HepG2 (cell line): ENCODE measurements around the gene TENT4B. TPM values are rescaled to one million over a fixed set of nuclear protein-coding genes. Genes with fewer than 3 reads are reported as not detected.

Experiments
- ATAC-seq: fragments of 200-7000 bp; cut with Tn5 transposase; 3 replicates; pipeline ENCODE4 v1.9.1; 2020; ENCODE audit warnings: mild to moderate bottlenecking, moderate library complexity
- BruUV-seq: library from RNA; stranded (reverse); fragments of 400-500 nt; replicated peaks from 2 replicates; lab custom pipeline; 2021; lab: Mats Ljungman, UMichigan
- CTCF ChIA-PET: fragments of 300-600 bp; formaldehyde crosslinking; extraction: SDS; loops from one replicate; lab custom pipeline; 2021; ENCODE audit warnings: low total read pairs, inconsistent platforms, low intra/inter-chr PET ratio; lab: Yijun Ruan, JAX
- POLR2A ChIA-PET: fragments of 350-600 bp; sonication (Branson Sonifier 250); formaldehyde crosslinking; loops from one replicate; lab custom pipeline; 2020; ENCODE audit warnings: antibody characterized with exemption, inconsistent platforms; lab: Yijun Ruan, JAX
- DNase-seq: peaks from one replicate; pipeline ENCODE4 v3.0.0-alpha.2; 2015; ENCODE audit warnings: low spot score
- FAIRE-seq: peaks from 3 replicates; lab custom pipeline; 2011; peaks lifted over from hg19 to GRCh38; lab: Jason Lieb, UNC
- H2AFZ ChIP-seq: one replicate; pipeline ENCODE4 v1.6.1; 2011; ENCODE audit warnings: low read length, inconsistent platforms
- H3K27ac ChIP-seq: fragments of 300-600 bp; 3 replicates; pipeline ENCODE4 v1.8.0; 2011; ENCODE audit warnings: mixed run types, mild to moderate bottlenecking, mixed read lengths, low read length, inconsistent platforms; ENCODE audit not compliant: insufficient read depth; ENCODE audit errors: extremely low read length
- H3K27me3 ChIP-seq, 2 experiments: fragments of 200-600 bp in 1 of 2; 2 replicates in 1 of 2; 3 replicates in 1 of 2; pipeline versions ENCODE4 v1.6.0 to v1.8.0; 2011; ENCODE audit warnings: low read length in 2 of 2, mild to moderate bottlenecking in 2 of 2, moderate library complexity in 2 of 2, inconsistent platforms in 1 of 2; ENCODE audit not compliant: insufficient read depth in 2 of 2, control insufficient read depth in 1 of 2
- H3K36me3 ChIP-seq, 2 experiments: fragments of 200-600 bp in 1 of 2; replicated peaks in 1 of 2; 2 replicates in 1 of 2; 3 replicates in 1 of 2; pipeline versions ENCODE4 v1.5.1 to v1.8.0; 2011; ENCODE audit warnings: low read length in 2 of 2, inconsistent platforms in 1 of 2; ENCODE audit not compliant: insufficient read depth in 2 of 2, control insufficient read depth in 1 of 2
- H3K4me1 ChIP-seq: 2 replicates; pipeline ENCODE4 v1.5.1; 2012; ENCODE audit warnings: low read length, inconsistent platforms; ENCODE audit not compliant: insufficient read depth
- H3K4me2 ChIP-seq: 2 replicates; pipeline ENCODE4 v1.6.0; 2011; ENCODE audit warnings: low read depth, low read length, inconsistent platforms
- H3K4me3 ChIP-seq, 3 experiments: fragments of 200-600 bp in 1 of 3; sonication (generic), shearing (Covaris generic) in 1 of 3; replicated peaks in 1 of 3; 2 replicates each; pipeline ENCODE4 v1.5.1; 2011 to 2016; ENCODE audit warnings: low read length in 3 of 3, inconsistent platforms in 2 of 3, low read depth in 2 of 3, mild to moderate bottlenecking in 2 of 3, control low read depth in 1 of 3, mixed read lengths in 1 of 3; ENCODE audit not compliant: insufficient read depth in 1 of 3
- H3K79me2 ChIP-seq: one replicate; pipeline ENCODE4 v1.6.1; 2011; ENCODE audit warnings: low read length, inconsistent platforms; ENCODE audit not compliant: insufficient read depth
- H3K9ac ChIP-seq: 2 replicates; pipeline ENCODE4 v1.6.0; 2011; ENCODE audit warnings: mild to moderate bottlenecking, low read depth, low read length, inconsistent platforms; ENCODE audit not compliant: insufficient read depth
- H3K9me3 ChIP-seq: 2 replicates; pipeline ENCODE4 v1.5.1; 2012; ENCODE audit warnings: mild to moderate bottlenecking, low read length
- H4K20me1 ChIP-seq: 2 replicates; pipeline ENCODE4 v1.6.0; 2011; ENCODE audit warnings: inconsistent platforms, mild to moderate bottlenecking, low read length, moderate library complexity; ENCODE audit not compliant: insufficient read depth
- EP300 ChIP-seq, 3 experiments: sonication (generic) in 1 of 3; formaldehyde crosslinking in 1 of 3; IDR thresholded peaks; 2 replicates each; pipeline versions ENCODE4 v1.5.1 to v1.6.1; 2011 to 2020; ENCODE audit warnings: low read depth in 2 of 3, low read length in 2 of 3, borderline replicate concordance in 1 of 3, improper control_type of control experiment in 1 of 3, mild to moderate bottlenecking in 1 of 3, missing genetic modification reagents in 1 of 3, moderate library complexity in 1 of 3
- NFKBIZ ChIP-seq: IDR thresholded peaks from 2 replicates; pipeline ENCODE4 v1.6.1; 2018; ENCODE audit warnings: missing genetic modification reagents, missing compliant biosample characterization
- SUZ12 ChIP-seq: fragments of 150-350 bp; IDR thresholded peaks from 2 replicates; pipeline ENCODE4 v1.6.1; 2014; ENCODE audit warnings: low read depth, low read length
- YEATS2 ChIP-seq: sonication (generic); formaldehyde crosslinking; IDR thresholded peaks from 2 replicates; pipeline ENCODE4 v1.4.0; 2020; ENCODE audit warnings: missing genetic modification reagents, borderline replicate concordance
- ZEB1 ChIP-seq: IDR thresholded peaks from 2 replicates; pipeline ENCODE4 v1.6.1; 2012; ENCODE audit warnings: mild to moderate bottlenecking, low read depth, inconsistent platforms; ENCODE audit not compliant: insufficient replicate concordance
- ZNF749 ChIP-seq: sonication (generic); formaldehyde crosslinking; IDR thresholded peaks from 2 replicates; pipeline ENCODE4 v1.8.0; 2022; ENCODE audit warnings: mild to moderate bottlenecking, missing genetic modification reagents, moderate library complexity, borderline replicate concordance
- WGBS: methylation state at CpG from one replicate; pipeline ENCODE4 v1.1.6; 2017; ENCODE audit warnings: low lambda C conversion rate; 5-methylcytosine and 5-hydroxymethylcytosine counted together
- in situ Hi-C: cut with HindIII; loops from 2 replicates; pipeline ENCODE4 v1.10.0; 2017; ENCODE audit warnings: low pct_unique_long_range_greater_than_20kb; ENCODE audit not compliant: extremely low pct_ligation_motif_present
- intact Hi-C: fragments of 100-400 bp; cut with micrococcal nuclease; formaldehyde crosslinking; loops from one replicate; pipeline ENCODE4 v1.10.0; 2022; ENCODE audit not compliant: unreplicated experiment
- polyA plus RNA-seq, 8 experiments: library from polyadenylated mRNA; depleted of rRNA in 3 of 8; stranded (reverse) in 7 of 8; unstranded in 1 of 8; fragments of >200 nt; fragmentation: Illumina TruSeq in 4 of 8; extraction: Trizol in 4 of 8; gene quantifications; 2 replicates each; pipeline versions ENCODE4 v1.2.1 to v1.2.3, GENCODE V29; 2011 to 2016; ENCODE audit warnings: low read depth in 4 of 8, missing spikeins in 1 of 8, mixed read lengths in 1 of 8; ENCODE audit not compliant: insufficient read depth in 1 of 8
- total RNA-seq, 5 experiments: library from RNA; depleted of rRNA; stranded (reverse); fragments of >200 nt; fragmentation: Illumina TruSeq; extraction: Trizol; gene quantifications; 2 replicates each; pipeline ENCODE4 v1.2.3, GENCODE V29; 2016; ENCODE audit warnings: low read depth in 1 of 5
- TF ChIP-seq, protein P1 (sequence below): sonication (generic); formaldehyde crosslinking; IDR thresholded peaks from 2 replicates; pipeline ENCODE4 v1.4.0; 2020; ENCODE audit warnings: mild to moderate bottlenecking, missing genetic modification reagents
- TF ChIP-seq, protein P2 (sequence below): sonication (generic); formaldehyde crosslinking; conservative IDR thresholded peaks from 2 replicates; pipeline ENCODE4 v1.4.0; 2020; ENCODE audit warnings: missing genetic modification reagents

Gene TENT4B
- total and polyA plus RNA-seq, 2 of the 13 experiments (the other 11 are each of a cell fraction or from before 2014, with no cell fraction given): 15.0 to 32.8 TPM

GRCh38 chr16:50275098-50275415, 122.0 kb downstream of the TENT4B start:
- H3K4me3 ChIP-seq: no peak overlapping the region
- H4K20me1 ChIP-seq: no peaks in the 10 kb centered on the region
- H3K9ac ChIP-seq: no peak overlapping the region
- ChIA-PET POLR2A (no interaction called here), CTCF (no interaction called here)
- H3K27me3 ChIP-seq: peaks cover 2 to 26% of the 10 kb centered on the region in 2 experiments; a peak in 3 of 5 replicates
- H3K4me1 ChIP-seq: peaks cover 21% of the 10 kb centered on the region
- intact Hi-C loops (no loop called here), in situ Hi-C loops (no loop called here)
- peak; percentile 13; the same call in 2 of the 3 replicates for ATAC-seq
- no peak overlapping the region for H2AFZ ChIP-seq
- H3K27ac ChIP-seq: no peak overlapping the region
- H3K79me2 ChIP-seq: no peaks in the 10 kb centered on the region
- BruUV-seq: no TSS peak
- no peak for FAIRE-seq
- H3K9me3 ChIP-seq: no peaks in the 10 kb centered on the region
- DNase-seq: no peak
- no peaks in the 10 kb centered on the region for H3K36me3 ChIP-seq
- H3K4me2 ChIP-seq: no peak overlapping the region
- WGBS: 64% methylated on average over 3 of the region's 3 CpGs
- TF ChIP-seq NFKBIZ (CRISPR knock-in tag): no peak
- TF ChIP-seq YEATS2 (CRISPR knock-in tag): no peak
- TF ChIP-seq ZNF749 (CRISPR knock-in tag): no peak
- TF ChIP-seq, protein P1, sequence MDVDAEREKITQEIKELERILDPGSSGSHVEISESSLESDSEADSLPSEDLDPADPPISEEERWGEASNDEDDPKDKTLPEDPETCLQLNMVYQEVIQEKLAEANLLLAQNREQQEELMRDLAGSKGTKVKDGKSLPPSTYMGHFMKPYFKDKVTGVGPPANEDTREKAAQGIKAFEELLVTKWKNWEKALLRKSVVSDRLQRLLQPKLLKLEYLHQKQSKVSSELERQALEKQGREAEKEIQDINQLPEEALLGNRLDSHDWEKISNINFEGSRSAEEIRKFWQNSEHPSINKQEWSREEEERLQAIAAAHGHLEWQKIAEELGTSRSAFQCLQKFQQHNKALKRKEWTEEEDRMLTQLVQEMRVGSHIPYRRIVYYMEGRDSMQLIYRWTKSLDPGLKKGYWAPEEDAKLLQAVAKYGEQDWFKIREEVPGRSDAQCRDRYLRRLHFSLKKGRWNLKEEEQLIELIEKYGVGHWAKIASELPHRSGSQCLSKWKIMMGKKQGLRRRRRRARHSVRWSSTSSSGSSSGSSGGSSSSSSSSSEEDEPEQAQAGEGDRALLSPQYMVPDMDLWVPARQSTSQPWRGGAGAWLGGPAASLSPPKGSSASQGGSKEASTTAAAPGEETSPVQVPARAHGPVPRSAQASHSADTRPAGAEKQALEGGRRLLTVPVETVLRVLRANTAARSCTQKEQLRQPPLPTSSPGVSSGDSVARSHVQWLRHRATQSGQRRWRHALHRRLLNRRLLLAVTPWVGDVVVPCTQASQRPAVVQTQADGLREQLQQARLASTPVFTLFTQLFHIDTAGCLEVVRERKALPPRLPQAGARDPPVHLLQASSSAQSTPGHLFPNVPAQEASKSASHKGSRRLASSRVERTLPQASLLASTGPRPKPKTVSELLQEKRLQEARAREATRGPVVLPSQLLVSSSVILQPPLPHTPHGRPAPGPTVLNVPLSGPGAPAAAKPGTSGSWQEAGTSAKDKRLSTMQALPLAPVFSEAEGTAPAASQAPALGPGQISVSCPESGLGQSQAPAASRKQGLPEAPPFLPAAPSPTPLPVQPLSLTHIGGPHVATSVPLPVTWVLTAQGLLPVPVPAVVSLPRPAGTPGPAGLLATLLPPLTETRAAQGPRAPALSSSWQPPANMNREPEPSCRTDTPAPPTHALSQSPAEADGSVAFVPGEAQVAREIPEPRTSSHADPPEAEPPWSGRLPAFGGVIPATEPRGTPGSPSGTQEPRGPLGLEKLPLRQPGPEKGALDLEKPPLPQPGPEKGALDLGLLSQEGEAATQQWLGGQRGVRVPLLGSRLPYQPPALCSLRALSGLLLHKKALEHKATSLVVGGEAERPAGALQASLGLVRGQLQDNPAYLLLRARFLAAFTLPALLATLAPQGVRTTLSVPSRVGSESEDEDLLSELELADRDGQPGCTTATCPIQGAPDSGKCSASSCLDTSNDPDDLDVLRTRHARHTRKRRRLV (CRISPR knock-in tag): no peak
- TF ChIP-seq, protein P2, sequence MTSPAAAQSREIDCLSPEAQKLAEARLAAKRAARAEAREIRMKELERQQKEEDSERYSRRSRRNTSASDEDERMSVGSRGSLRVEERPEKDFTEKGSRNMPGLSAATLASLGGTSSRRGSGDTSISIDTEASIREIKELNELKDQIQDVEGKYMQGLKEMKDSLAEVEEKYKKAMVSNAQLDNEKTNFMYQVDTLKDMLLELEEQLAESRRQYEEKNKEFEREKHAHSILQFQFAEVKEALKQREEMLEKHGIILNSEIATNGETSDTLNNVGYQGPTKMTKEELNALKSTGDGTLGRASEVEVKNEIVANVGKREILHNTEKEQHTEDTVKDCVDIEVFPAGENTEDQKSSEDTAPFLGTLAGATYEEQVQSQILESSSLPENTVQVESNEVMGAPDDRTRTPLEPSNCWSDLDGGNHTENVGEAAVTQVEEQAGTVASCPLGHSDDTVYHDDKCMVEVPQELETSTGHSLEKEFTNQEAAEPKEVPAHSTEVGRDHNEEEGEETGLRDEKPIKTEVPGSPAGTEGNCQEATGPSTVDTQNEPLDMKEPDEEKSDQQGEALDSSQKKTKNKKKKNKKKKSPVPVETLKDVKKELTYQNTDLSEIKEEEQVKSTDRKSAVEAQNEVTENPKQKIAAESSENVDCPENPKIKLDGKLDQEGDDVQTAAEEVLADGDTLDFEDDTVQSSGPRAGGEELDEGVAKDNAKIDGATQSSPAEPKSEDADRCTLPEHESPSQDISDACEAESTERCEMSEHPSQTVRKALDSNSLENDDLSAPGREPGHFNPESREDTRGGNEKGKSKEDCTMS: no peak
- TF ChIP-seq ZEB1: no peak
- TF ChIP-seq EP300 (IDR thresholded peaks at IDR 0.05; ENCODE audit: low read depth in 2 of 2, low read length in 2 of 2): no peak
- TF ChIP-seq EP300 (CRISPR knock-in tag; IDR thresholded peaks at IDR 0.05; ENCODE audit: borderline replicate concordance): no peak
- no peak for TF ChIP-seq SUZ12
